Activated T-cell treated with anti-CD3 and anti-CD28 coated beads for 48 hours (primary cell): ENCODE measurements around the gene FMN1.

Experiments
- DNase-seq: peaks from one replicate; pipeline ENCODE4 v3.0.0-alpha.2; 2020; ENCODE audit warnings: low read depth

The FMN1 gene

GRCh38 chr15:33194704-33195670, at the start of gene FMN1:
FMN1 (minus strand) TSS chr15:33194714; CDS start chr15:33154914, 39,800 bp downstream.
- peak; percentile 88 for DNase-seq

DNA sequence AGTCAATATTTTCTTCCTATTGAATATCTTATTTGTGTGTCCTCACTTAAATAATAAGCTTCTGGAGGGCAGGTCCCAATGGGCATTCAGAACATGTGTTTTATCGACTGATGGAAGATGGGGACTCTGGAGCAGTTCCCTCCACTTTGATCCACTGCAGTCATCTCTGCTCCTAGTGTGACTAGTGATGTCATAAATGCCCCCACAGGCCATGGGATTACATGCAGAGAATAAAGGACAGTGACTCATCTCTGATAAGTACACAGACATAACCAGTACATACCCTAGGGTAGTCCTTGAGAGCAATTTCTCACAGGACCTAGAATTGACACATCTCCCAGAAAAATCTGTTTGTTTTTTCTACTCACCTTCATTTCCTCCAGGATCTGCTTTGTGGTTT, 49.4 kb upstream of the FMN1 start:
- no peak for DNase-seq

GRCh38 chr15:33243393-33243792, 48.9 kb upstream of the FMN1 start:
- no peak for DNase-seq

DNA sequence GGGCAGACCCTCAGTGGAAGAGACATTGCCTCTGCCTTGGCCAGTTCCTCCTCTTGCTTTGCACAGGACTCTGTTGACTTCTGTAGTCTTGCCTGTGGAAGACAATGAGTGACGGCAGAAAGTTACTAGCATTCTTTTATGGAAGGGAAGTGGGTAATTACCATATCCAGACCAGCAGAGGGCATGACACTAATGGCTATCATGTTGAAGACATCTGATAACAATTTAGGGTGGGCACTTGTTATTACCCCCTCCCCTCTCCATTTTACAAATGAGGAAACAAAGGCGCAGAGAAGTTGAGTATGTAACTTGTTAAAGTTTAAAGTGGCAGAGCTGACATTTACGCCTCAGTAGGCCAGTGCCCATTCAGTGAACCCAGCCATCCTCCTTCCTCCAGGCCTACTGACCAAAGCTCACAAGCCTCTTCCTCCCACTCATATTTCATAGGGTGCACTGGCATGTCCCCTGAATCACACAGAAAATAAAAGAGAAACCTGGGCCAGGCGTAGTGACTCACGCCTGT, 48.2 kb upstream of the FMN1 start:
- DNase-seq = no peak

GRCh38 chr15:33242165-33242564, 47.7 kb upstream of the FMN1 start:
- DNase-seq = peak; percentile 18

DNA sequence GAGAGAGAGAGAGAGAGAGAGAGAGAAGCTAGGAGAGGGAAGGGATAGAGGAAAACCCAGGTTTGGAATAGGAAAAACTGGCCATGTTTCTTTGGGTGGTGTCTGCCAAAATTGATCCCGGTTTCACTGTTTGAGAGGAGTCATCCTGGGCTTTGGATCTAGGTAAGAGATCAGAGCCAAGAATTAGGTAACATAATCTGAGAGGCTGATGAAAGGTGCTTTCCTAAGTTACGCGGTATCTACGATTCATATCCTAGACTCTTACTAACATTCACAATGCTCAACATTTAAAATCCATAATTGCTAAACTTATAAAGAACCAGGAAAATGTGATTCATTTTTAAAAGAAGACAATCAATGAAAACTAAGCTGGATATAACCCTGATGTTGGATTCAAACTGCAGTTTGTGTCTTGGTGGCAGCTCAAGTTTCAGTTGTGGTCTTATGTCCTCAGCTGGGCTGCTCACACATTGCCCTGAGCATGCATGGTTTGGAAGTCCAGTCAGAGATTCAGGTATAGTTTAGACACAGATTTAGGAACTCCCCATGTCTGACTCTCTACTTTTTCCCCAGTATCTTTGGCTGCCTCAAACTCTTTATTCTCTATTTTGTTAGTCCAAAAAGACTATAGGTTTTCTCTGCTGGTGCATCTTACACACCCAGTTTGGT, 42.5 kb upstream of the FMN1 start:
- DNase-seq = no peak

- DNase-seq = no peak
Observed at GRCh38 chr15:33234020-33234461, 39.5 kb upstream of the FMN1 start.

- peak; percentile 35 for DNase-seq
Observed at GRCh38 chr15:33226559-33227181, 32.2 kb upstream of the FMN1 start.

DNA sequence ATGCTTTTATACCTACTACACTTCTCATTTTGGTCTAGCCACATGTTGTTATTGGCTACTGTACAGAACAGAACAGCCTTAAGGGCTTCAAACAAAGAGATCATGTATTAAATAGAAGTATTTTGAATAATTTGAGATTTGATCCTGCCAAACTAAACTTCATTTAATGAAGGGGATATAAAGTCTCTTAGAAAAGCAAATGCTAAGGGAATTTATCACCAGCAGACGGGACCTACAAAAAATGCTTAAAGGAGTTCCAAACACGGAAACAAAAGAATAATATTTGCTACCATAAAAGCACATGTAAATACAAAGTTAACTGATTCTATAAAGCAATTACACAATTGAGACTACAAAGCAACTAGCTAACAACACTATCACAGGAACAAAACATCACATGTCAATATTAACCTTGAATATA, 23.6 kb upstream of the FMN1 start:
- no peak for DNase-seq

DNA sequence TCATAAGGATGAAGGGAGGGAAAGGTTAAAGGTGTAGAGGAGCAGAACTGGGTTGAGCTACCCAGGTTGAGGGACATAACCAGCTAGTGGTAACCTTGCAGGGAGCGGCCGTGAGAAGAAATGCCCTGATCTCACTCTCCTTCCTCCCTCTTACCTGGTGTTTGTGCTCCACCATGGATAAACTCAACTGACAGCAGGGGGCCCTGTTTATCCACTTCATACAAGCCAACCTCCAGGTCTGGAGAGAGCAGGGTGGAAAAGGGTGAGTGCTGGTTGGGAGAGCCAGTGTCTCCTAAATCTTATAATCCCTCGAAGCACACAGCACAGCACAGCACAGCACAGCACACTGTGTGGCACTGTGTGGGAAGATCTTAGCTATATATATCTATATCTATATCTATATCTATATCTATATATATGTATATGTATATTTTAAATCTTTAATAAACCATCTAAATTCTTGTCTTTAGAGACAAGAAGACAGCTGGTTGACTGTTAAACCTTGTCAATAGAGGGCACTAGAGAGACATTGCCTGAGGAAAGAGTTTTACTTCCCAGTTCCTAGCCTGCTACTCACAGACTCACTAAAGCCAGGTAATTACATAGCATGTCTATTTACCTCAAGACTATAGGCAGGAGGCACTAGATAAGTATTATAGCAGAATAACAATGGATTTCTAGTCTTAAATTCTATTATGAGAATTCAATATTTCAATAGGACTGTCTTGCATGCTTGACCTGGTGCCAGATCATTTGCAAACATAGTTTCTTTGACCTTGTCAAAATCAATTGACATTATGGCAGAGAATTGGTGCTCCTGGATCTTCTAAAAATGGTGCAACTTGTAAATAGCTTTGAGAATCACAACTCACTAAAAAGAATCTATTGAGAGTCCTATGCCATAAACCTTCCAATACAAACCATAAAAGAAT, 21.7 kb upstream of the FMN1 start:
- DNase-seq = no peak

DNA sequence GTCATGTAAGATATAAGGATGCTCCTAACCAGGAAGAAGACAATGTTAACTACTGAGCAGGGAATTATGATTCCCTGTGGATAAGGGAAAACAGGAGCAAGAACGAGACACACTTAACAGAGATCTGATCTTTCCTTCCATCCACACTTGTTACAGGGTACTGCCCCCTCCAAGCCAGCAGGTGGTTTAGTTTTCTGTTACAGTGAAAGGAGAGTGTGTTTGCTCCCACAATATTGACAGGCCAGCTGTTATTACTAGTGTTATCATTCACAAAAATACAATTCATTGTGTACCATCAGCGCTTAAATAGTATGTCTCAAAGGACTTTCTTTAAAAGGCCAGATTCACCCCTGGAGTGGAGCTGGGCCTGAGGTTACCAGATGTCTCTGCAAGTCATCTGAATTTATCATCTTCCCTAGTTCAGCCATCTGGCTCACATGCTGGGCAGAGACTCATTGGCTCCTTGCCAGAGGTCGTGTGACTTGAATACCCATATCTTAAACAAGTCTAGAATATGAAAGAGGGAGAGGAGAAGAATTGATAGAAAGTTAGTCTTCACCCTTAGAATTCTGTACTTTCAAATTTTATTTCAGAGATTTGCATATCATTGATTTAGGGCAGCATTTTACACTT, 16.8 kb upstream of the FMN1 start:
- no peak for DNase-seq

DNA sequence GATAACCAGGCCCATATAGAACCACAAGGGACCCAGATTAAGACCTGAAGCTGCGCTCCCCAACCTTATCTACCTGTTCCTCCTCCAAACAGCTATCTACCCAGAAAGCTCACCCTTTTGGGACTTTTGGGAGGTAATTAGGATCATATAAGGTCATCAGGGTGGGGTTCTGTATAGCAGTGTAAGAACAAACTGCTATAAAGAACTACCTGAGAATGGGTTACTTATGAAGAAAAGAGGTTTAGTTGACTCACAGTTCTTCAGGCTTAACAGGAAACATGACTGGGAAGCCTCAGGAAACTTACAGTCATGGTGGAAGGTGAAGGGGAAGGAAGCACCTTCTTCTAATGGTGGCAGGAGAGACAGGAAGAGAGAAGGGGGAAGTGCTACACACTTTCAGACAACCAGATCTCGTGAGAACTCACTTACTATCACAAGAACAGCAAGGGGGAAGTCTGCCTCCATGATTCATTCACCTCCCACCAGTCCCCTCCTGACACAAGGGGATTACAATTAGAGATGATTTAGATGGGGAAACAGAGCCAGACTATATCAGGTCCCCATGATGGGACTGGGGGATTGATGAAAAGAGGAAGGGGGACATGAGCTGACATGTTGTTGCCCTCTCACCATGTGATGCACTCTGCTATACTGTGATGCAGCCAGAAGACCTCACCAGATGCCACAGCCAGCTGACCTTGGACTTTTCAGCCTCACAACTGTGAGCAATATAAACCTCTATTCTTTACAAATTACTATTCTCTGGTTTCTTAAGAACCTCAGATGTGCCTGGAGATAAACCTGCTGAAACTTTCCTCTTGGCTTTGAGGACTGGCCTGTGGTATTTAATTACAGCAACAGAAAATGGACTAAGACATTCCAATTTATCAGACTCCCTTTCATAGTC, 15.3 kb upstream of the FMN1 start:
- no peak for DNase-seq

- no peak for DNase-seq
Observed at GRCh38 chr15:33207646-33208045, 13.1 kb upstream of the FMN1 start.

GRCh38 chr15:33206366-33206765, 11.9 kb upstream of the FMN1 start:
- DNase-seq = no peak

GRCh38 chr15:33204926-33205325, 10.4 kb upstream of the FMN1 start:
- DNase-seq = no peak

DNA sequence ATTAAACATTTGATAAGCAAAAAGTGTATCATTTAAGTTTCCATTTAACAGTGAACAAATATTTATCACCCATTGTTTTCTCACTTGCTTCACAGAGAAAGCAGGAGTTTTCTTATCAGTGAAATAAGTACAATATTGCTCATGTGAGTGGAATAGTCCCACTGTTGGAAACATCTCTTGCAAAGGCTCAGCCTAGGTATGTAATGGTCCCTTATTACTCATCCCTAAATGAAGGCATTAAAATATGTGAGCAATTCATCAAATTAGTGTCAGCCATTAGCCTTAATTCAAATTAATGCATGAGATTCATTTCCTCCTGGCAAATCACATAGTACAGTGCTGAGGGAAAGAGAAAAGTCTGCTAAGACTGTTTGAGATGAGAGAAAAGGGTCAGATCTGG, 9.6 kb upstream of the FMN1 start:
- no peak for DNase-seq

DNA sequence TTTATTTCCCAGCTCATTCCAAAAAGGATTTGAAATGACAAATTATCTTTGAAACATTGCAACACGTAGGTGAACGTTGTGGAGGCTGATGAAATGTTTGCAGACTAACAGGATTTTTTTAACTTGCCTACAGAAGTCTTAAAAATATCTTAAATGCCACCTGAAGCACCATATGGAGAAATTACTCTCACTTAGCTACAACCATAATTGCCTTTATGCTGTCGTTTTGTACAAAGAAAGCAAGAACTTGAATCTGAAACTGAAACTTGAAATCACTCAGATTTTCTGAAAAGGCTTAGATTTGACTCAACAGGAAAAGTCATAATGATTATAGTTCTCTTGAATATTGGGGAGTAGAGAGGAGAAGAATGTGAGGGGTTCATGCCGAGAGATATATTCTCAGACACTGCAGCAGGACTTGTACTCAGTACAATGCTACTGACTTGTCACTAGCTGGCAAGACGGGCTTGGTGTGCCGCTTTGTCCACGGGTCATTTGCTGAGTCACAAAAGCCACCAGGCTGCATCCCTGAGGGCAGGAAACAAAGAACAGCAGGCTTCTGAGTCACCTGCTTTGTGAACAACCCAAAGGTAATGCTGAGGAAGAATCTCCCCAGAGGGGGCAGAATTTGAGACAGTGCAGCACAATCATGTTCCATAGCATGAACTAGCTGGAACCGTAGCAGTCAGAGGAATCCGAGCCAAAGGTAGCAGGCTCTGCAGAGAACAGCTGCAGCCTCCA, 7.1 kb upstream of the FMN1 start:
- peak; percentile 53 for DNase-seq

DNA sequence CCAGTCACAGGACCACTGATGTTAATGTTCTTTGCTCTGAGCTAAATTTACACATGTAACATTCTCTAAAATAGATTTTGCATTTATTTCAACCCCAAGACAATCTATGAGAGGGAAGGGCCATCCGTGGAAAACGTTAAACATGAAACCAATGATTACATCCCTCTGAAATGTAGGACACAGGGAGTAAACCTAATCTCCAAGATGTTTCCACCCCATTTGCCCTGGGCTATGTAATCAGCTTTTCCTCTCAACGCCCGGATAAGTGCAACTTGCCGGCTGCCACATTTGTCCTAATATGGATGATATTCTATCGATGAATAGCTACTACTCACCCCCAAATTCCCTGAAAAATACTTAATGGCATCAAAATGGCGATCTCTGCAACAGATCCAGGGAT, 6.4 kb upstream of the FMN1 start:
- no peak for DNase-seq

- no peak for DNase-seq
Observed at GRCh38 chr15:33200444-33200843, 5.9 kb upstream of the FMN1 start.
